PC-3 (cell line): ENCODE measurements around the gene WDR7. TPM values are rescaled to one million over a fixed set of nuclear protein-coding genes. Genes with fewer than 3 reads are reported as not detected.

Experiments
- ATAC-seq: fragments of 200-7000 bp; cut with Tn5 transposase; 2 replicates; pipeline ENCODE4 v1.9.1; 2020; ENCODE audit warnings: mild to moderate bottlenecking, moderate library complexity
- BruUV-seq: library from RNA; stranded (reverse); fragments of 400-500 nt; replicated peaks from 2 replicates; lab custom pipeline; 2021; lab: Mats Ljungman, UMichigan
- CTCF ChIA-PET: fragments of 300-600 bp; sonication (Branson Sonifier 250); formaldehyde crosslinking; loops from one replicate; lab custom pipeline; 2022; ENCODE audit warnings: antibody characterized with exemption; lab: Charles Lee
- POLR2A ChIA-PET: fragments of 300-600 bp; sonication (Branson Sonifier 250); formaldehyde crosslinking; loops from one replicate; lab custom pipeline; 2022; ENCODE audit warnings: antibody characterized with exemption; ENCODE audit not compliant: unreplicated experiment; lab: Charles Lee
- DNase-seq: peaks from one replicate; pipeline ENCODE4 v3.0.0-alpha.2; 2015
- H2AFZ ChIP-seq: fragments of 300-600 bp; sonication (generic); 2 replicates; pipeline ENCODE4 v1.6.0; 2016; ENCODE audit warnings: antibody characterized with exemption, low read length
- H3F3A ChIP-seq: fragments of 300-600 bp; sonication (generic); one replicate; pipeline ENCODE4 v1.6.0; 2017; ENCODE audit warnings: antibody characterized with exemption, low read length, control low read depth, mild to moderate bottlenecking; ENCODE audit not compliant: unreplicated experiment
- H3K27ac ChIP-seq: fragments of 300-600 bp; sonication (generic); 2 replicates; pipeline ENCODE4 v1.5.1; 2016; ENCODE audit warnings: mild to moderate bottlenecking, low read length
- H3K27me3 ChIP-seq: fragments of 300-600 bp; sonication (generic); 2 replicates; pipeline ENCODE4 v1.6.1; 2016; ENCODE audit warnings: low read length, mixed read lengths
- H3K36me3 ChIP-seq: fragments of 300-600 bp; sonication (generic); 2 replicates; pipeline ENCODE4 v1.6.1; 2016; ENCODE audit warnings: low read depth, mixed run types, low read length, mixed read lengths
- H3K4me1 ChIP-seq: fragments of 300-600 bp; sonication (generic); 2 replicates; pipeline ENCODE4 v1.5.1; 2016; ENCODE audit warnings: low read length; ENCODE audit not compliant: insufficient read depth
- H3K4me2 ChIP-seq: fragments of 300-600 bp; sonication (generic); 2 replicates; pipeline ENCODE4 v1.6.0; 2016; ENCODE audit warnings: low read length
- H3K4me3 ChIP-seq: fragments of 300-600 bp; sonication (generic); 2 replicates; pipeline ENCODE4 v1.5.1; 2016; ENCODE audit warnings: mild to moderate bottlenecking, low read length, mixed read lengths
- H3K79me2 ChIP-seq: fragments of 300-600 bp; sonication (generic); 2 replicates; pipeline ENCODE4 v1.6.1; 2017; ENCODE audit warnings: low read length, mixed read lengths
- H3K9ac ChIP-seq: fragments of 300-600 bp; sonication (generic); 2 replicates; pipeline ENCODE4 v1.6.0; 2016; ENCODE audit warnings: mild to moderate bottlenecking, low read length
- H3K9me2 ChIP-seq: fragments of 300-600 bp; sonication (generic); replicated peaks from 2 replicates; pipeline ENCODE4 v1.6.1; 2016; ENCODE audit warnings: mixed run types, low read length, mixed read lengths
- H3K9me3 ChIP-seq: fragments of 300-600 bp; sonication (generic); 2 replicates; pipeline ENCODE4 v1.6.1; 2016; ENCODE audit warnings: low read length, mixed read lengths
- H4K20me1 ChIP-seq: fragments of 300-600 bp; sonication (generic); 2 replicates; pipeline ENCODE4 v1.6.1; 2016; ENCODE audit warnings: low read length, mixed read lengths
- EZH2 ChIP-seq: fragments of 300-600 bp; sonication (generic); IDR thresholded peaks from one replicate; pipeline ENCODE4 v1.6.1; 2017; ENCODE audit warnings: antibody characterized with exemption, mild to moderate bottlenecking, low read length; ENCODE audit not compliant: unreplicated experiment
- EZH2phosphoT487 ChIP-seq: fragments of 300-600 bp; sonication (generic); IDR thresholded peaks from 2 replicates; pipeline ENCODE4 v1.6.1; 2018; ENCODE audit warnings: mild to moderate bottlenecking, antibody characterized with exemption, low read length, borderline replicate concordance
- intact Hi-C: fragments of 100-400 bp; cut with micrococcal nuclease; formaldehyde crosslinking; loops from 2 replicates; pipeline ENCODE4 v1.9.0; 2023
- total RNA-seq: library from RNA; depleted of rRNA; stranded (reverse); fragments of >200 nt; gene quantifications from 2 replicates; pipeline ENCODE4 v1.2.3, GENCODE V29; 2014
- TF ChIP-seq, protein P1 (sequence below): fragments of 300-600 bp; sonication (generic); conservative IDR thresholded peaks from 2 replicates; pipeline ENCODE4 v1.5.1; 2017; ENCODE audit warnings: antibody characterized with exemption, low read depth, mild to moderate bottlenecking, low read length

The WDR7 gene
- total RNA-seq, 1 experiment from 2014 or later = 16.0 TPM

DNA sequence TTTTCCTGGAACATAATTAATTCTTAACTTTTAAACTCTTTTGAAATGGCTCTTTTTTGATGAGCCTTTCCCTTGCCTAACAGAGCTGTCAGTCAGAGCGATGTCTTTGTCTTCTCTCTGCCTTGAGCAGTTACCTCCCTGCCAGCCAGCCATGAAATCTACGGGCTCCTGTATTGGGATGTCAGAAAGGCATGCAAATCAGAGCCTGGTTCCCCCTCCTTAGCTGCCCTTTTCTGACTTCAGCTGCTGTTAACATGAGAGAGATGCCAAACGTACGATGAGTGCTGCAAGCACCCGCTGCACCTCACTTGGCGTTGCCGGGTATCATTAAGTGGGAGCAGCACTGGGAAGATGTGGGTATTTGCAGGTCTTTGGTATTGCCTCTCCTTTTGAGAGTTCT is 364.3 kb downstream of the WDR7 start:
- Histone ChIP-seq H3K4me2 (no peak overlapping the region), H3F3A (no peaks in the 10 kb centered on the region), H3K4me1 (no peaks in the 10 kb centered on the region), H3K27me3 (no peaks in the 10 kb centered on the region), H3K79me2 (no peaks in the 10 kb centered on the region), H3K9me2 (no peaks in the 10 kb centered on the region), H3K4me3 (no peak overlapping the region), H4K20me1 (no peaks in the 10 kb centered on the region), H3K9ac (no peak overlapping the region), H3K36me3 (no peaks in the 10 kb centered on the region), H2AFZ (no peak overlapping the region), H3K27ac (no peak overlapping the region), H3K9me3 (no peaks in the 10 kb centered on the region)
- intact Hi-C loops = no loop called here
- CTCF ChIA-PET = no interaction called here
- ATAC-seq = no peak
- BruUV-seq = no TSS peak
- TF ChIP-seq EZH2 (no peak), EZH2phosphoT487 (no peak)
- TF ChIP-seq, protein P1, sequence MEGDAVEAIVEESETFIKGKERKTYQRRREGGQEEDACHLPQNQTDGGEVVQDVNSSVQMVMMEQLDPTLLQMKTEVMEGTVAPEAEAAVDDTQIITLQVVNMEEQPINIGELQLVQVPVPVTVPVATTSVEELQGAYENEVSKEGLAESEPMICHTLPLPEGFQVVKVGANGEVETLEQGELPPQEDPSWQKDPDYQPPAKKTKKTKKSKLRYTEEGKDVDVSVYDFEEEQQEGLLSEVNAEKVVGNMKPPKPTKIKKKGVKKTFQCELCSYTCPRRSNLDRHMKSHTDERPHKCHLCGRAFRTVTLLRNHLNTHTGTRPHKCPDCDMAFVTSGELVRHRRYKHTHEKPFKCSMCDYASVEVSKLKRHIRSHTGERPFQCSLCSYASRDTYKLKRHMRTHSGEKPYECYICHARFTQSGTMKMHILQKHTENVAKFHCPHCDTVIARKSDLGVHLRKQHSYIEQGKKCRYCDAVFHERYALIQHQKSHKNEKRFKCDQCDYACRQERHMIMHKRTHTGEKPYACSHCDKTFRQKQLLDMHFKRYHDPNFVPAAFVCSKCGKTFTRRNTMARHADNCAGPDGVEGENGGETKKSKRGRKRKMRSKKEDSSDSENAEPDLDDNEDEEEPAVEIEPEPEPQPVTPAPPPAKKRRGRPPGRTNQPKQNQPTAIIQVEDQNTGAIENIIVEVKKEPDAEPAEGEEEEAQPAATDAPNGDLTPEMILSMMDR = no peak
- no peak for DNase-seq
- POLR2A ChIA-PET = no interaction called here

DNA sequence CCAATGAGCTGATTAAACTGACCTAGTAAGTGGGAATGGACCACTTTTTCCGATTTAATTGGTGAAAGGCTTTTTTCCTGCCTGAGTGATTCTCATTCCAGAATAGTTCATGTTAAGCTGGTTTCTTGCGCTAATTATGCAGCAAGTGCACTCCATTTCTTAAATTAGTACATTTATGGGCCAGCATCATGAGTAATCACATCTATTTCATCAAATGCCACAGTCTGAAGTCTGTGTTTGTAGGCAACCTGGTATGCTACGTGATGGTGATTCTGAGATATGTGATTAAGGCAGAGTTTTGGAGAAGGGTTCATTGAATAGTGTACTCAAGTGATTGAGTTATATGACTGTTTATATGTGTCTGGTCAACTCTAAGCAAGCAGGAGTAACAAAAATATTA is 367.7 kb downstream of the WDR7 start:
- H4K20me1 ChIP-seq = no peaks in the 10 kb centered on the region
- TF ChIP-seq EZH2 = no peak
- TF ChIP-seq, protein P1 = no peak
- no peak for TF ChIP-seq EZH2phosphoT487
- no peaks in the 10 kb centered on the region for H3F3A ChIP-seq
- H3K27me3 ChIP-seq = no peaks in the 10 kb centered on the region
- H3K27ac ChIP-seq = no peak overlapping the region
- no peaks in the 10 kb centered on the region for H3K9me2 ChIP-seq
- no peak for DNase-seq
- no peak for ATAC-seq
- POLR2A ChIA-PET = no interaction called here
- no peaks in the 10 kb centered on the region for H3K4me1 ChIP-seq
- no peaks in the 10 kb centered on the region for H3K9me3 ChIP-seq
- intact Hi-C loops = no loop called here
- no peak overlapping the region for H3K4me2 ChIP-seq
- no peak overlapping the region for H3K9ac ChIP-seq
- no peaks in the 10 kb centered on the region for H3K36me3 ChIP-seq
- BruUV-seq = no TSS peak
- H3K4me3 ChIP-seq = no peak overlapping the region
- CTCF ChIA-PET = no interaction called here
- H3K79me2 ChIP-seq = no peaks in the 10 kb centered on the region
- no peak overlapping the region for H2AFZ ChIP-seq

DNA sequence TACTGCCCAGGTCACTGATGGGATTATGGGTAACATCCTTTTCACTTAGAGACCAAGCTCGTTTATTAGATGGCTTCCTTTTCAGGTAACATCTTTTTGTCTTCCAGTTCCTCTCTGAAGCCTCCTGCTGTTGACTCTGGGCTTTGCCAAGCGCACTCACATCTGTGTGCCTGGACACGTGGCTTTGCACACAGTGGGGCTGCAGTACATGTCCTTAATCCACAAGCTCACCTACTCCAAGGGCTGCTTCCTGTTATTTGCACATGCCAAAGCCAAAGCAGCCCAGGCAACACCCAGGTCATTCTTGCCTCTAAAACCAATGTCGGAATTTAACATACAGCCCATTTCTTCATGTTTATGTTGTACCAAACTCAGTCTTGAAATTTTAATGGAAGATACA is 371.6 kb downstream of the WDR7 start:
- CTCF ChIA-PET = no interaction called here
- Histone ChIP-seq H3K4me3 (no peak overlapping the region), H3K9me3 (no peaks in the 10 kb centered on the region), H3F3A (no peaks in the 10 kb centered on the region), H3K4me1 (no peaks in the 10 kb centered on the region), H4K20me1 (no peaks in the 10 kb centered on the region), H3K79me2 (no peaks in the 10 kb centered on the region), H3K27ac (no peak overlapping the region), H3K9ac (no peak overlapping the region), H3K36me3 (no peaks in the 10 kb centered on the region), H3K27me3 (no peaks in the 10 kb centered on the region), H3K9me2 (no peaks in the 10 kb centered on the region), H3K4me2 (no peak overlapping the region), H2AFZ (no peak overlapping the region)
- no peak for TF ChIP-seq EZH2
- TF ChIP-seq EZH2phosphoT487 = no peak
- TF ChIP-seq, protein P1 = no peak
- DNase-seq (no peak), ATAC-seq (no peak)
- POLR2A ChIA-PET = no interaction called here
- intact Hi-C loops = no loop called here
- no TSS peak for BruUV-seq
